HL-60 (cell line): ENCODE data around the gene FLRT2.
A peak's percentile ranks its signal among the peaks of the same experiment; 100 is the strongest.

Experiments
- DNase-seq, 2 experiments: peaks; one replicate each; pipeline ENCODE4 v3.0.0-alpha.2; 2010 to 2020; ENCODE audit warnings: low read depth in 1 of 2, low spot score in 1 of 2
- H3K27ac ChIP-seq: fragments of 250-450 bp; sonication (Bioruptor Pico); replicated peaks from 2 replicates; pipeline ENCODE4 v1.5.1; 2020; ENCODE audit warnings: mild to moderate bottlenecking, moderate library complexity
- H3K27me3 ChIP-seq: fragments of 250-450 bp; sonication (Bioruptor Pico); 2 replicates; pipeline ENCODE4 v1.5.1; 2021; ENCODE audit warnings: mild to moderate bottlenecking, moderate library complexity; ENCODE audit not compliant: insufficient read depth, poor library complexity, severe bottlenecking
- H3K4me3 ChIP-seq: replicated peaks from 2 replicates; pipeline ENCODE4 v1.5.1; 2011; ENCODE audit warnings: mild to moderate bottlenecking, control low read depth, low read length; ENCODE audit not compliant: insufficient read depth
- CTCF ChIP-seq: IDR thresholded peaks from one replicate; pipeline ENCODE4 v1.5.1; 2011; ENCODE audit warnings: low read length, control low read depth, inconsistent platforms; ENCODE audit not compliant: insufficient read depth
- GABPA ChIP-seq: IDR thresholded peaks from 2 replicates; pipeline ENCODE4 v1.6.1; 2012; ENCODE audit warnings: low read depth
- POLR2AphosphoS5 ChIP-seq: IDR thresholded peaks from 2 replicates; pipeline ENCODE4 v1.6.1; 2012; ENCODE audit warnings: low read depth
- SPI1 ChIP-seq: IDR thresholded peaks from 2 replicates; pipeline ENCODE4 v1.6.1; 2012; ENCODE audit warnings: low read depth, mild to moderate bottlenecking, borderline replicate concordance
- TF ChIP-seq, protein P1 (sequence below): IDR thresholded peaks from 2 replicates; pipeline ENCODE4 v1.6.1; 2012; ENCODE audit warnings: low read depth; ENCODE audit not compliant: insufficient replicate concordance

FLRT2 gene

DNA sequence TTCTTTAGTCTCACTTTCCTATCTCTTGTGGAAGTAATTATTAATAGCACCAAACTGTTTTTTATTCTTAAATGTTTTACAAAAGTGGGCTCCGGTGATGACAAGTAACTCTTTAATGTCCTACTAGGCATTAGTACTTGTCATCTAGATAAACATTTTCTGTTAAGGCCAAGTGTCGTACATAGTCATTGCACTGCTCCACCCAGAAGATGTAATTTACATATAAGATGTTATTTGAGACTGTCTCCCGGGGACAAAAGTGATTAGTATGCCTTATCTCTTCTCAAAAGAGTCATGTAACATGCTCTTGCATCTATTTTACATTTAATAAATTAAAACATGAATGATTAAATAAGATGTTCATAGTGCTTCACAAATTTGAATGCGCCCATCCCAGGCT is 88.4 kb downstream of the FLRT2 start:
- no peak for TF ChIP-seq CTCF
- no peak for TF ChIP-seq SPI1
- TF ChIP-seq, protein P1, sequence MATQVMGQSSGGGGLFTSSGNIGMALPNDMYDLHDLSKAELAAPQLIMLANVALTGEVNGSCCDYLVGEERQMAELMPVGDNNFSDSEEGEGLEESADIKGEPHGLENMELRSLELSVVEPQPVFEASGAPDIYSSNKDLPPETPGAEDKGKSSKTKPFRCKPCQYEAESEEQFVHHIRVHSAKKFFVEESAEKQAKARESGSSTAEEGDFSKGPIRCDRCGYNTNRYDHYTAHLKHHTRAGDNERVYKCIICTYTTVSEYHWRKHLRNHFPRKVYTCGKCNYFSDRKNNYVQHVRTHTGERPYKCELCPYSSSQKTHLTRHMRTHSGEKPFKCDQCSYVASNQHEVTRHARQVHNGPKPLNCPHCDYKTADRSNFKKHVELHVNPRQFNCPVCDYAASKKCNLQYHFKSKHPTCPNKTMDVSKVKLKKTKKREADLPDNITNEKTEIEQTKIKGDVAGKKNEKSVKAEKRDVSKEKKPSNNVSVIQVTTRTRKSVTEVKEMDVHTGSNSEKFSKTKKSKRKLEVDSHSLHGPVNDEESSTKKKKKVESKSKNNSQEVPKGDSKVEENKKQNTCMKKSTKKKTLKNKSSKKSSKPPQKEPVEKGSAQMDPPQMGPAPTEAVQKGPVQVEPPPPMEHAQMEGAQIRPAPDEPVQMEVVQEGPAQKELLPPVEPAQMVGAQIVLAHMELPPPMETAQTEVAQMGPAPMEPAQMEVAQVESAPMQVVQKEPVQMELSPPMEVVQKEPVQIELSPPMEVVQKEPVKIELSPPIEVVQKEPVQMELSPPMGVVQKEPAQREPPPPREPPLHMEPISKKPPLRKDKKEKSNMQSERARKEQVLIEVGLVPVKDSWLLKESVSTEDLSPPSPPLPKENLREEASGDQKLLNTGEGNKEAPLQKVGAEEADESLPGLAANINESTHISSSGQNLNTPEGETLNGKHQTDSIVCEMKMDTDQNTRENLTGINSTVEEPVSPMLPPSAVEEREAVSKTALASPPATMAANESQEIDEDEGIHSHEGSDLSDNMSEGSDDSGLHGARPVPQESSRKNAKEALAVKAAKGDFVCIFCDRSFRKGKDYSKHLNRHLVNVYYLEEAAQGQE = no peak
- no peak for TF ChIP-seq POLR2AphosphoS5
- TF ChIP-seq GABPA = no peak
- DNase-seq = no peak
- H3K27me3 ChIP-seq = no peaks in the 10 kb centered on the region
- no peak overlapping the region for H3K27ac ChIP-seq
- no peak overlapping the region for H3K4me3 ChIP-seq

DNA sequence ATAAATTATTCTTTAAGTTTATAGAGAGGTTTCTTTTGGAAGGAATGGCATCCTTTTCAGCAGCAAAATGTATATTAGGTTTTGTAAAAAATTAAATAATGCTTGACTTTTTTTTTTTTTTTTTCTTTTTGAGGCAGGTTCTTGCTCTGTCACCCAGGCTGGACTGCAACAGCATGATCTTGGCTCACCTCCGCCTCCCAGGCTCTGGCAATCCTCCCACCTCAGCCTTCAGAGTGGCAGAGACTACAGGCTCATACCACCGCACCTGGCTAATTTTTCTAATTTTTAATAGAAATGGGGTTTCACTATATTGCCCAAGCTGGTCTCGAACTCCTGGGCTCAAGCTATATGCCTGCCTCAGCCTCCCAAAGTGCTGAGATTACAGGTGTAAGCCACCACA is 89.0 kb downstream of the FLRT2 start:
- H3K27me3 ChIP-seq = no peaks in the 10 kb centered on the region
- H3K4me3 ChIP-seq = no peak overlapping the region
- no peak overlapping the region for H3K27ac ChIP-seq
- no peak for DNase-seq
- TF ChIP-seq, protein P1 = no peak
- TF ChIP-seq GABPA = no peak

DNA sequence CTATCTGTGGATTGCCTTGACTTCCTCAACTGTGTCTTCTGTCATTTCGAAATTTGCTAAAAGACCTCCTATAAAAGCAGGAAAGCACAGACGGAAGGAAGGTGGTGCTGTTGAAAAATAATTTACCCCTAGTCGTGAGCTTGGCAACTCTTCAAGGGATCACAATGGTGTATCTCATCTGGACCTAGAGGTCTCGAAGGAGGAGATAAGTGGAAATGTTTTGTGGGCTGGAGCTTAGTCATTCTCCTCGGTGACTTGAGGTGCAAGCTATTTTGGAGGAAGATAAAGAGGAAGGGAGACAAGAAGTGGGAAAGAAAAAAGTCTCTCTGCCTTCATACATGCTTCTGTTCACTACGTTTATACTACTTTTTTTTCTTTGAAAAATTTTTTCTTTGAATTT is 89.9 kb downstream of the FLRT2 start:
- Histone ChIP-seq H3K27me3 (no peaks in the 10 kb centered on the region), H3K4me3 (no peak overlapping the region), H3K27ac (no peak overlapping the region)
- DNase-seq = peak; percentile 5 to 28
- TF ChIP-seq SPI1 = peak; percentile 12; the same call in 1 of the 2 replicates
- TF ChIP-seq POLR2AphosphoS5 = no peak
- no peak for TF ChIP-seq CTCF
- TF ChIP-seq GABPA = no peak
- TF ChIP-seq, protein P1 = no peak

DNA sequence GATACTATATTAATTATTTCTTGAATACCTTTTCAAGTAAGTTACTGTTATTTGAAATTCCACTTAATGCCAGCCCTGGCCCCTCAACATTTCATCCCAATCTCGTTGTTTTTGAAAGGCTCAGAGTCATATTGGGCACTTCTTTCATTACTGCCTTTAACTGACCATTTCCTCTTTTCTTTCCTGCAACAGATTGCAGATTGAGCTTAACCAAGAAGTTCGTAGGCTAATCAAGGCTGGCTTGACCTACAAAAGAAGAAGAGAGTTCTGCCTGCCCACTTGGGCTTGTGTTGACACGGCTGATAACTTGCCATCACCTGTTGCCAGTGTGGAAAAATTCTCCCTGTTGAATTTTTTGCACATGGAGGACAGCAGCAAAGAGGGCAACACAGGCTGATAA is 91.0 kb downstream of the FLRT2 start:
- Histone ChIP-seq H3K27ac (no peak overlapping the region), H3K4me3 (no peak overlapping the region), H3K27me3 (no peaks in the 10 kb centered on the region)
- DNase-seq = no peak
- TF ChIP-seq GABPA (no peak), SPI1 (peak; percentile 65)
